Endothelial cell (in vitro differentiated cells): Measurements from ENCODE around the gene PPFIA3. TPM values are rescaled to one million over a fixed set of nuclear protein-coding genes. Genes with fewer than 3 reads are reported as not detected.

Experiments
- DNase-seq: peaks from one replicate; pipeline ENCODE4 v3.0.0; 2021; ENCODE audit warnings: low spot score
- H3K27ac Mint-ChIP-seq: one replicate; pipeline ENCODE4 v1.8.0; 2021; ENCODE audit warnings: mixed read lengths, inconsistent platforms; ENCODE audit not compliant: unreplicated experiment
- H3K27me3 Mint-ChIP-seq: one replicate; pipeline ENCODE4 v1.8.0; 2021; ENCODE audit warnings: mild to moderate bottlenecking, moderate library complexity, mixed read lengths, inconsistent platforms; ENCODE audit not compliant: unreplicated experiment
- H3K36me3 Mint-ChIP-seq: one replicate; pipeline ENCODE4 v1.8.0; 2021; ENCODE audit warnings: mild to moderate bottlenecking, low read depth, mixed read lengths, inconsistent platforms; ENCODE audit not compliant: unreplicated experiment
- H3K4me1 Mint-ChIP-seq: one replicate; pipeline ENCODE4 v1.8.0; 2021; ENCODE audit warnings: mild to moderate bottlenecking, mixed read lengths, inconsistent platforms; ENCODE audit not compliant: unreplicated experiment
- H3K4me3 Mint-ChIP-seq: one replicate; pipeline ENCODE4 v1.8.0; 2021; ENCODE audit warnings: mild to moderate bottlenecking, mixed read lengths, inconsistent platforms; ENCODE audit not compliant: unreplicated experiment
- H3K9me3 Mint-ChIP-seq: one replicate; pipeline ENCODE4 v1.8.0; 2021; ENCODE audit warnings: mixed read lengths, inconsistent platforms; ENCODE audit not compliant: unreplicated experiment
- CTCF ChIP-seq: fragments of 200-600 bp; sonication (generic); IDR thresholded peaks from one replicate; pipeline ENCODE4 v1.5.0; 2021; ENCODE audit warnings: antibody characterized with exemption; ENCODE audit not compliant: unreplicated experiment
- total RNA-seq: library from RNA; stranded (reverse); fragmentation: NEBNext Ultra II Directional; extraction: Animal tissue kit (Norgen Biotek cat#: 25700); gene quantifications from one replicate; pipeline ENCODE4 v1.2.1, GENCODE V29; 2021; ENCODE audit not compliant: unreplicated experiment

PPFIA3 gene
- total RNA-seq, 1 donor from 2014 or later: 19.7 TPM

- no peak for TF ChIP-seq CTCF
- no peak for DNase-seq
- Mint-ChIP-seq H3K36me3 (peaks cover 27% of the 10 kb centered on the region), H3K27ac (no peak overlapping the region), H3K4me3 (no peak overlapping the region), H3K4me1 (peaks cover 28% of the 10 kb centered on the region), H3K27me3 (peaks cover 11% of the 10 kb centered on the region), H3K9me3 (no peaks in the 10 kb centered on the region)
Measured at GRCh38 chr19:49161987-49162386, 42.6 kb downstream of the PPFIA3 start.

GRCh38 chr19:49165111-49165750 is 45.9 kb downstream of the PPFIA3 start:
- Mint-ChIP-seq H3K4me3 (no peak overlapping the region), H3K9me3 (no peaks in the 10 kb centered on the region), H3K27me3 (peaks cover 6% of the 10 kb centered on the region), H3K27ac (peak overlapping the region; percentile 87), H3K36me3 (peaks cover 21% of the 10 kb centered on the region), H3K4me1 (peaks cover 15% of the 10 kb centered on the region)
- TF ChIP-seq CTCF: no peak
- no peak for DNase-seq

- H3K9me3 Mint-ChIP-seq: no peaks in the 10 kb centered on the region
- H3K36me3 Mint-ChIP-seq: peaks cover 19% of the 10 kb centered on the region
- TF ChIP-seq CTCF: no peak
- H3K4me3 Mint-ChIP-seq: no peak overlapping the region
- no peak for DNase-seq
- H3K27ac Mint-ChIP-seq: no peak overlapping the region
- H3K4me1 Mint-ChIP-seq: peaks cover 15% of the 10 kb centered on the region
- peaks cover 3% of the 10 kb centered on the region for H3K27me3 Mint-ChIP-seq
Measured at GRCh38 chr19:49165865-49166301, 46.5 kb downstream of the PPFIA3 start.

GRCh38 chr19:49167857-49168409 is 48.6 kb downstream of the PPFIA3 start:
- H3K4me1 Mint-ChIP-seq: peaks cover 15% of the 10 kb centered on the region
- no peak overlapping the region for H3K27ac Mint-ChIP-seq
- H3K9me3 Mint-ChIP-seq: no peaks in the 10 kb centered on the region
- H3K4me3 Mint-ChIP-seq: peak overlapping the region; percentile 47
- no peak for DNase-seq
- no peak for TF ChIP-seq CTCF
- H3K36me3 Mint-ChIP-seq: peaks cover 19% of the 10 kb centered on the region
- H3K27me3 Mint-ChIP-seq: peaks cover 3% of the 10 kb centered on the region

- no peak overlapping the region for H3K4me3 Mint-ChIP-seq
Measured at GRCh38 chr19:49168421-49168820, 49.1 kb downstream of the PPFIA3 start.

More at GRCh38 chr19:49168421-49168820, 49.1 kb downstream of the PPFIA3 start:
- peaks cover 15% of the 10 kb centered on the region for H3K4me1 Mint-ChIP-seq
- no peaks in the 10 kb centered on the region for H3K9me3 Mint-ChIP-seq
- no peak for DNase-seq
- peaks cover 19% of the 10 kb centered on the region for H3K36me3 Mint-ChIP-seq
- H3K27me3 Mint-ChIP-seq: peaks cover 3% of the 10 kb centered on the region
- H3K27ac Mint-ChIP-seq: no peak overlapping the region
- TF ChIP-seq CTCF: no peak
